Measurements from ENCODE around the gene DNAJB6. TPM values are rescaled to one million over a fixed set of nuclear protein-coding genes. Genes with fewer than 3 reads are reported as not detected.

Gene DNAJB6
- total and polyA plus RNA-seq, 7 donors = 103 to 326 (median 229) TPM

GRCh38 chr7:157375410-157375809 is 38.6 kb downstream of the DNAJB6 start:
- no peak for TF ChIP-seq CTCF (IDR thresholded peaks at IDR 0.05)
- peak; percentile 48 to 74 (median 65) for ATAC-seq
- Histone ChIP-seq H3K9me3 (no peaks in the 10 kb centered on the region), H3K27me3 (ENCODE audit: insufficient read depth in 3 of 3, low read length in 2 of 3) (no peaks in the 10 kb centered on the region), H3K4me1 (peaks cover 49% of the 10 kb centered on the region), H3K36me3 (ENCODE audit: insufficient read depth in 1 of 2, low read depth in 1 of 2) (peaks cover 0 to 51% of the 10 kb centered on the region in 2 donors), H3K27ac (peak overlapping the region; percentile 63), H3K4me3 (no peak overlapping the region)
- no peak for DNase-seq
- 46 to 69% (median 52%) methylated on average over 7 of the region's 7 CpGs for WGBS, 3 donors
- intact Hi-C loops (cut with DNase I) = no loop called here

GRCh38 chr7:157377436-157378124 is 40.8 kb downstream of the DNAJB6 start:
- Histone ChIP-seq H3K9me3 (no peaks in the 10 kb centered on the region), H3K4me3 (no peak overlapping the region), H3K27me3 (ENCODE audit: insufficient read depth in 3 of 3, low read length in 2 of 3) (no peaks in the 10 kb centered on the region), H3K36me3 (ENCODE audit: insufficient read depth in 1 of 2, low read depth in 1 of 2) (peaks cover under 1 to 39% of the 10 kb centered on the region in 2 donors), H3K4me1 (peaks cover 58% of the 10 kb centered on the region), H3K27ac (peak overlapping the region; percentile 37)
- DNase-seq = no peak
- WGBS, 3 donors = 57 to 70% (median 58%) methylated on average over 11 of the region's 11 CpGs
- TF ChIP-seq CTCF (IDR thresholded peaks at IDR 0.05) = no peak
- intact Hi-C loops (cut with DNase I) = no loop called here
- ATAC-seq = peak; percentile 21 to 40 (median 26)

- TF ChIP-seq CTCF (IDR thresholded peaks at IDR 0.05) = no peak
- WGBS, 3 donors = 90 to 93% (median 90%) methylated on average over 16 of the region's 16 CpGs
- H3K4me3 ChIP-seq = no peak overlapping the region
- ATAC-seq (no peak), DNase-seq (no peak)
- H3K4me1 ChIP-seq = peaks cover 58% of the 10 kb centered on the region
- H3K27me3 ChIP-seq (ENCODE audit: insufficient read depth in 3 of 3, low read length in 2 of 3) = no peaks in the 10 kb centered on the region
- peak overlapping the region; percentile 37 for H3K27ac ChIP-seq
- peaks cover 3 to 39% of the 10 kb centered on the region in 2 donors for H3K36me3 ChIP-seq (ENCODE audit: insufficient read depth in 1 of 2, low read depth in 1 of 2)
- intact Hi-C loops (cut with DNase I) = no loop called here
- no peaks in the 10 kb centered on the region for H3K9me3 ChIP-seq
Observed at GRCh38 chr7:157378390-157378789, 41.6 kb downstream of the DNAJB6 start.

GRCh38 chr7:157379493-157379892 is 42.7 kb downstream of the DNAJB6 start:
- intact Hi-C loops (cut with DNase I) = no loop called here
- Histone ChIP-seq H3K9me3 (no peaks in the 10 kb centered on the region), H3K36me3 (ENCODE audit: insufficient read depth in 1 of 2, low read depth in 1 of 2) (peaks cover 5 to 39% of the 10 kb centered on the region in 2 donors), H3K27me3 (ENCODE audit: insufficient read depth in 3 of 3, low read length in 2 of 3) (no peaks in the 10 kb centered on the region), H3K27ac (peak overlapping the region; percentile 44), H3K4me3 (no peak overlapping the region), H3K4me1 (peaks cover 57% of the 10 kb centered on the region)
- ATAC-seq = no peak
- no peak for DNase-seq
- TF ChIP-seq CTCF (IDR thresholded peaks at IDR 0.05) = no peak
- 94 to 100% (median 100%) methylated on average over 1 of the region's 1 CpG for WGBS, 3 donors

GRCh38 chr7:157380416-157380815 is 43.6 kb downstream of the DNAJB6 start:
- ATAC-seq (no peak), DNase-seq (no peak)
- Histone ChIP-seq H3K4me1 (peaks cover 48% of the 10 kb centered on the region), H3K36me3 (ENCODE audit: insufficient read depth in 1 of 2, low read depth in 1 of 2) (peaks cover 6 to 41% of the 10 kb centered on the region in 2 donors), H3K27me3 (ENCODE audit: insufficient read depth in 3 of 3, low read length in 2 of 3) (no peaks in the 10 kb centered on the region), H3K4me3 (no peak overlapping the region), H3K9me3 (no peaks in the 10 kb centered on the region), H3K27ac (peak overlapping the region; percentile 38)
- WGBS, 3 donors = 76 to 82% (median 79%) methylated on average over 7 of the region's 7 CpGs
- intact Hi-C loops (cut with DNase I) = no loop called here
- TF ChIP-seq CTCF (IDR thresholded peaks at IDR 0.05) = no peak

Data from psoas muscle (tissue), 8 donors.